Measurements from ENCODE around the gene METRN. TPM values are rescaled to one million over a fixed set of nuclear protein-coding genes. Genes with fewer than 3 reads are reported as not detected.

METRN gene
- total and polyA plus RNA-seq, 2 donors (not counting 1 experiment from before 2014, with no cell fraction given), result 5.3 to 35.3 TPM

DNA sequence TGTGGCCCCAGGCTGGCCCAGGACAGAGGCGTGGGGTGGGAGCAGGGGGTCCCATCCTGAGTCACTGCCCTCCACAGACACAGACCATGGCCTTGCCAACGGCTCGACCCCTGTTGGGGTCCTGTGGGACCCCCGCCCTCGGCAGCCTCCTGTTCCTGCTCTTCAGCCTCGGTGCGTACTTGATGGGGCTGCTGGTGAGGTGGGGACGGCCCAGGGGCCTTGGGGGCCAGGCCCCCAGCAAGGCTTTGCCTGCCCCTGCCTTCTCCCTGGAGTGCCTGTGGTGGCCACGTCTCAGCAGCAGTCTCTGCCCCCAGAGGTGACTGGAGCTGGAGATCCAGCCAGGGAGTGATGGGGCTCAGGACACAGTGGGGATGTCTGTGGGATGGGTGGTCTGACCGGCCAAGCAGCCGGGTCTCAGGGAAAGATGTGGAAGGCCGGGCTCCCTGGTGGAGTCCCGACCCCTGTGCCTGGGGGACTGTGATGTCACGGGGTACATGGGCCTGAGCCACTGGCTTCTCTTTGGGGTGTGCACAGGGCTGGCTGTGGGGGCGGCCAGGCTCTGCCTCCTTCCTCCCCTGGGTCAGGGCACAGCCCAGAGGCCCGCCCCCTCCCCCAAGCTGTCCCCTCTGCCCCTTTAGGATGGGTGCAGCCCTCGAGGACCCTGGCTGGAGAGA lies 47.8 kb downstream of the METRN start:
- TF ChIP-seq, protein P1, sequence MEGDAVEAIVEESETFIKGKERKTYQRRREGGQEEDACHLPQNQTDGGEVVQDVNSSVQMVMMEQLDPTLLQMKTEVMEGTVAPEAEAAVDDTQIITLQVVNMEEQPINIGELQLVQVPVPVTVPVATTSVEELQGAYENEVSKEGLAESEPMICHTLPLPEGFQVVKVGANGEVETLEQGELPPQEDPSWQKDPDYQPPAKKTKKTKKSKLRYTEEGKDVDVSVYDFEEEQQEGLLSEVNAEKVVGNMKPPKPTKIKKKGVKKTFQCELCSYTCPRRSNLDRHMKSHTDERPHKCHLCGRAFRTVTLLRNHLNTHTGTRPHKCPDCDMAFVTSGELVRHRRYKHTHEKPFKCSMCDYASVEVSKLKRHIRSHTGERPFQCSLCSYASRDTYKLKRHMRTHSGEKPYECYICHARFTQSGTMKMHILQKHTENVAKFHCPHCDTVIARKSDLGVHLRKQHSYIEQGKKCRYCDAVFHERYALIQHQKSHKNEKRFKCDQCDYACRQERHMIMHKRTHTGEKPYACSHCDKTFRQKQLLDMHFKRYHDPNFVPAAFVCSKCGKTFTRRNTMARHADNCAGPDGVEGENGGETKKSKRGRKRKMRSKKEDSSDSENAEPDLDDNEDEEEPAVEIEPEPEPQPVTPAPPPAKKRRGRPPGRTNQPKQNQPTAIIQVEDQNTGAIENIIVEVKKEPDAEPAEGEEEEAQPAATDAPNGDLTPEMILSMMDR (conservative IDR thresholded peaks at IDR 0.05 in 1 of 2, IDR thresholded peaks at IDR 0.05 in 1 of 2; ENCODE audit: low read depth in 1 of 2, low read length in 2 of 2), result no peak
- no peak for TF ChIP-seq EZH2 (IDR thresholded peaks at IDR 0.05; ENCODE audit: low read length, missing control alignments)
- H4K20me1 ChIP-seq (ENCODE audit: control insufficient read depth, extremely low read depth, insufficient read depth, low read length), result no peaks in the 10 kb centered on the region
- no peaks in the 10 kb centered on the region for H3K36me3 ChIP-seq (ENCODE audit: control insufficient read depth, insufficient read depth, low read length)
- H3K9ac ChIP-seq (ENCODE audit: insufficient read depth, low read length), result no peak overlapping the region
- H3K4me1 ChIP-seq (ENCODE audit: control insufficient read depth, extremely low read depth, insufficient read depth, low read length), result no peaks in the 10 kb centered on the region
- H3K4me2 ChIP-seq (ENCODE audit: extremely low read depth, insufficient read depth, low read length), result no peak overlapping the region
- no peaks in the 10 kb centered on the region for H3K79me2 ChIP-seq (ENCODE audit: control insufficient read depth, insufficient read depth, low read length)
- H2AFZ ChIP-seq (ENCODE audit: low read length), result no peak overlapping the region
- DNase-seq (ENCODE audit: low read depth in 2 of 2), result no peak
- no peaks in the 10 kb centered on the region for H3K27me3 ChIP-seq (ENCODE audit: control insufficient read depth, insufficient read depth, low read length)
- no peaks in the 10 kb centered on the region for H3K9me3 ChIP-seq (ENCODE audit: control insufficient read depth, insufficient read depth, low read depth, low read length)
- no peak overlapping the region for H3K27ac ChIP-seq (ENCODE audit: insufficient read depth, low read length)
- H3K4me3 ChIP-seq (replicated peaks in 1 of 4; ENCODE audit: control extremely low read depth in 1 of 4, insufficient read depth in 1 of 4, low read depth in 3 of 4, low read length in 4 of 4), result no peak overlapping the region

DNA sequence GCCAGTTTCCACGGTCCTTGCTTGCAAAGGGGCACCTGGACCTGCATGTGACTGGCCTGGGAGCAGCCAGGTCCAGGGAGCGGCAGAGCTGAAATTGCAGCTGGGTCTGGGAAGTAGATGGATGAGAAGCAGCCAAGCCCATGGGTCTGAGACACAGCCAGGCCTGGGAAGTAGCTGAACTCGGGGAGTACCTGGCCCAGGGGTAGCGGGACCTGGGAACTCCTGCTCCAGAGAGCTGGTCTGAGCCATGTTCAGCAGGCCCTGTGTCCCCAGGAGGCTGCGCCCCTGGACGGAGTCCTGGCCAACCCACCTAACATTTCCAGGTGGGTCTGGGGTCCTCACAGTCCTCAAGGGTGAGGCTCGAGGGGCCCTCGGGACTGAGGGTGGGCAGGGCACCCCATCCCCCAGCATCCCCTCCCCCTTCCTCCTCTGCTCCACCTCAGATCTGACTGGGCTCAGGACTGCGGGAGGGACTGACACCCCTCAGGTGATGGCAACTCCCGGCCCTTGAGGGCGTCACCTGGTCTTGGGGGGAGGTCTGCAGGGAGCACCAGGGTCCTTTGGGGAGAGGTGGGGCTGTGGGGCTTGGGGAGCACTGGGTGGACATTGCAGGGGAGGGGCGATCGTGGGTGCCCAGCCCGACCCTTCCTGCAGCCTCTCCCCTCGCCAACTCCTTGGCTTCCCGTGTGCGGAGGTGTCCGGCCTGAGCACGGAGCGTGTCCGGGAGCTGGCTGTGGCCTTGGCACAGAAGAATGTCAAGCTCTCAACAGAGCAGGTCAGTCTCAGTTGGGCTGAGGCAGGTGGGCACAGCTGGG lies 48.7 kb downstream of the METRN start:
- Histone ChIP-seq H2AFZ (ENCODE audit: low read length) (no peak overlapping the region), H3K27me3 (ENCODE audit: control insufficient read depth, insufficient read depth, low read length) (no peaks in the 10 kb centered on the region), H3K9ac (ENCODE audit: insufficient read depth, low read length) (no peak overlapping the region), H3K4me2 (ENCODE audit: extremely low read depth, insufficient read depth, low read length) (no peak overlapping the region), H3K36me3 (ENCODE audit: control insufficient read depth, insufficient read depth, low read length) (no peaks in the 10 kb centered on the region), H3K4me1 (ENCODE audit: control insufficient read depth, extremely low read depth, insufficient read depth, low read length) (no peaks in the 10 kb centered on the region), H3K79me2 (ENCODE audit: control insufficient read depth, insufficient read depth, low read length) (no peaks in the 10 kb centered on the region), H3K27ac (ENCODE audit: insufficient read depth, low read length) (no peak overlapping the region), H4K20me1 (ENCODE audit: control insufficient read depth, extremely low read depth, insufficient read depth, low read length) (no peaks in the 10 kb centered on the region), H3K9me3 (ENCODE audit: control insufficient read depth, insufficient read depth, low read depth, low read length) (no peaks in the 10 kb centered on the region), H3K4me3 (replicated peaks in 1 of 4; ENCODE audit: control extremely low read depth in 1 of 4, insufficient read depth in 1 of 4, low read depth in 3 of 4, low read length in 4 of 4) (no peak overlapping the region)
- no peak for DNase-seq (ENCODE audit: low read depth in 2 of 2)
- TF ChIP-seq, protein P1 (conservative IDR thresholded peaks at IDR 0.05 in 1 of 2, IDR thresholded peaks at IDR 0.05 in 1 of 2; ENCODE audit: low read depth in 1 of 2, low read length in 2 of 2), result no peak
- no peak for TF ChIP-seq EZH2 (IDR thresholded peaks at IDR 0.05; ENCODE audit: low read length, missing control alignments)

DNA sequence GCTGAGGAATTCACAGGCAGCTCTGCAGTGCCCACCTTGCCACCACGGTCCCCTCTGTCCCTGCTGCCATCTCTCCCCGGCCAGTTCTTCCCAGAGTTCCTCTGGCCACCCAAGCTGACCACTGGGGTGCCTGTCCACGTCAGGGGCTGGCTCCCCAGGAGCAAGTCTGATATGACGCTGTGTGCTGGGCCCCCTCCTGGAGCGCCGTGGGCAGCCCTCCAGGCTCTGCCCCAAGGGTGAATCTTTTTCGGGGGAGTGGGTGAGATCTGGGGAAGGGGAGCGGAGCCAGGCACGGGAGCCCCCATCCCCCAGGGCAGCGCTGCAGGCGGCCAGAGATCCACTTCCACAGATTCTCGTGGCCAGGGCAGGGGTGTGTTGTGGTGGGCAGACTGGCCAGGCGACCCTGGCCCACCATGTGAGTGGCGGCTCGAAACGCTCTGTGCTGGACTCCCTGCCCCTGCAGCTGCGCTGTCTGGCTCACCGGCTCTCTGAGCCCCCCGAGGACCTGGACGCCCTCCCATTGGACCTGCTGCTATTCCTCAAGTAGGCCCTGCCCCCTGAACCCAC lies 49.3 kb downstream of the METRN start:
- H3K4me1 ChIP-seq (ENCODE audit: control insufficient read depth, extremely low read depth, insufficient read depth, low read length), result no peaks in the 10 kb centered on the region
- H3K4me2 ChIP-seq (ENCODE audit: extremely low read depth, insufficient read depth, low read length), result no peak overlapping the region
- no peak overlapping the region for H3K27ac ChIP-seq (ENCODE audit: insufficient read depth, low read length)

More for the DNA sequence above, 49.3 kb downstream of the METRN start:
- no peak for DNase-seq (ENCODE audit: low read depth in 2 of 2)
- Histone ChIP-seq H3K9me3 (ENCODE audit: control insufficient read depth, insufficient read depth, low read depth, low read length) (no peaks in the 10 kb centered on the region), H2AFZ (ENCODE audit: low read length) (no peak overlapping the region), H3K4me3 (replicated peaks in 1 of 4; ENCODE audit: control extremely low read depth in 1 of 4, insufficient read depth in 1 of 4, low read depth in 3 of 4, low read length in 4 of 4) (no peak overlapping the region), H3K79me2 (ENCODE audit: control insufficient read depth, insufficient read depth, low read length) (no peaks in the 10 kb centered on the region), H3K36me3 (ENCODE audit: control insufficient read depth, insufficient read depth, low read length) (no peaks in the 10 kb centered on the region), H4K20me1 (ENCODE audit: control insufficient read depth, extremely low read depth, insufficient read depth, low read length) (no peaks in the 10 kb centered on the region), H3K27me3 (ENCODE audit: control insufficient read depth, insufficient read depth, low read length) (no peaks in the 10 kb centered on the region), H3K9ac (ENCODE audit: insufficient read depth, low read length) (no peak overlapping the region)
- no peak for TF ChIP-seq EZH2 (IDR thresholded peaks at IDR 0.05; ENCODE audit: low read length, missing control alignments)
- TF ChIP-seq, protein P1 (conservative IDR thresholded peaks at IDR 0.05 in 1 of 2, IDR thresholded peaks at IDR 0.05 in 1 of 2; ENCODE audit: low read depth in 1 of 2, low read length in 2 of 2), result no peak

Data from fibroblast of lung (primary cell).